Renal cortical epithelial cell (primary cell): Measurements from ENCODE around the gene RRAGC. TPM values are rescaled to one million over a fixed set of nuclear protein-coding genes. Genes with fewer than 3 reads are reported as not detected.
"Not testable (repeated sequence)": the region's sequence is repeated elsewhere in the genome, so short reads cannot be mapped to it uniquely, and the experiment has no call there.

Experiments used
- DNase-seq: peaks from one replicate; pipeline ENCODE4 v3.0.0-alpha.2; 2011; ENCODE audit warnings: low read depth
- total RNA-seq: library from RNA; depleted of rRNA; stranded (reverse); fragments of >200 nt; gene quantifications from 2 replicates; pipeline ENCODE4 v1.2.3, GENCODE V29; 2014

The RRAGC gene
- total RNA-seq, 1 donor from 2014 or later: 25.2 TPM

- peak; percentile 75 for DNase-seq
Observed at GRCh38 chr1:38858833-38859560, 575 bp downstream of the RRAGC start.

GRCh38 chr1:38852780-38853179, 6.8 kb downstream of the RRAGC start:
- no peak for DNase-seq

GRCh38 chr1:38848071-38848470, 11.5 kb downstream of the RRAGC start:
- DNase-seq: no peak

DNA sequence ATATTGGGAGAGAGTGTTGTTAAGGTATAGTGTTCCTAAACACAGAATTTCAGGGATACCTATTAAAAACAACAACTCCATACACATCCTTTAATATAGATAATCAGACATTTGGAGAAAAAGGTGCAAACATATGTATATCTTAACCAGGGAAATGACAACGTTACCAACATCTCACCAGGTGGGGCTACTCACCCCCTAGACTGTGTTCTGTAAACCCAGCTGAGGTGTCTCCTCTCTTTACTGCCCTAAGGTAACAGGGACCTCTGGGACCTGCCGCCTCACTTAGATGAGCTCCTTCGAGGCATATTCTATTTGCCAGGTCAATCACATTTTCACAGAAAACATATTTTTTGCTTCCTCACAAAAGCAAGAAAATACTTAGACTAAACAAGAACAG, 13.4 kb downstream of the RRAGC start:
- no peak for DNase-seq

DNA sequence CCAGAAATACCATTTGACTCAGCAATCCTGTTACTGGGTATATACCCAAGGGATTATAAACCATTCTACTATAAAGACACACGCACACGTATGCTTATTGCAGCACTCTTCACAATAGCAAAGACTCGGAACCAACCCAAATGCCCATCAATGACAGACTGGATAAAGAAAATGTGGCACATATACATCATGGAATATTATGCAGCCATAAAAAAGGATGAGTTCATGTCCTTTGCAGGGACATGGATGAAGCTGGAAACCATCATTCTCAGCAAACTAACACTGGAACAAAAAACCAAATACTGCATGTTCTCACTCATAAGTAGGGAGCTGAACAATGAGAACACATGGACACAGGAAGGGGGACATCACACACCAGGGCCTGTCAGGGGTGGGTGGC, 14.5 kb downstream of the RRAGC start:
- DNase-seq: not testable (repeated sequence)

- no peak for DNase-seq
Observed at GRCh38 chr1:38840281-38840680, 19.3 kb downstream of the RRAGC start.

GRCh38 chr1:38839363-38839762, 20.2 kb downstream of the RRAGC start:
- no peak for DNase-seq

GRCh38 chr1:38836316-38836715, 23.3 kb downstream of the RRAGC start:
- not testable (repeated sequence) for DNase-seq

- DNase-seq: peak; percentile 85
Observed at GRCh38 chr1:38834937-38835827, 24.4 kb downstream of the RRAGC start.

- peak; percentile 8 for DNase-seq
Observed at GRCh38 chr1:38834221-38834782, 25.3 kb downstream of the RRAGC start.

GRCh38 chr1:38833146-38833545, 26.4 kb downstream of the RRAGC start:
- no peak for DNase-seq

GRCh38 chr1:38832370-38832734, 27.2 kb downstream of the RRAGC start:
- no peak for DNase-seq

- DNase-seq: no peak
Observed at GRCh38 chr1:38831731-38832369, 27.7 kb downstream of the RRAGC start.

DNA sequence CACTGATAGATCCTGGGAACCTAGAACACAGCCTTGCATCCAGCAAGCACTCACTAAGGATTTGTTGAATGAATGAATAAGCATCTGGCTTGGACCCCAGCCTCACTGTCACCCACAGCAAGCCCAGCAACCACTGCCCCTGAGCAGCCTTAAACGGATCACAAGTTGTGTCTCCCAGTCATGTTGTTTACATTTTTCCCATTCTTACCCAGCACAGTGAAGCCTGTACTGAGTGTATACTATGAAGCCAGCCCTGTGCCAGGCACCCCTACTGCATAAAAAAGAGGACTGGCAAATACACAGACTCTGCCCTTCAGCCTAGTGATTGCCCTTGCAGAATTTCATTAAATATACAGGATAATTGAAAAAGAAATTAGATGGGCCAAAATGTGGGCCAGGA, 30.2 kb downstream of the RRAGC start:
- DNase-seq: no peak

- DNase-seq: peak; percentile 3
Observed at GRCh38 chr1:38827318-38827717, 32.3 kb downstream of the RRAGC start.

DNA sequence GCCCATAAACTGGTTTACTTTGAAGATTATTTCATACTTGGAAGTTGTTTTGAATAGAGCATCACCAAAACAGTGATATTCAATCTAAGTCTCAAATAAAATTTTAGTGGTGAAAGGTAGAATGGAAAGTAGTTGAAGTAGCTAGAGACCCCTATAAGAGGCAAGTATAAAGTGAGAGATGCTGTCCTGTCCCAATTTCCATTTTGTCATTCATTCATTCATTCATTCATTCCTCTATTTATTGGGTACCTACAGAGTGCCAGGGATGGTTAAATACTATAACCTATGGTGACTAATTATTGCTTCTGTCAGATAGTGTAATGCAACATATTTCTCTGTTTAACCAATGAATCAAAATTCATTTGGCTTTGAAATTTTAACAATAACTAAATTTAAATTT, 32.7 kb downstream of the RRAGC start:
- DNase-seq: no peak

GRCh38 chr1:38826262-38826661, 33.3 kb downstream of the RRAGC start:
- DNase-seq: peak; percentile 34

- no peak for DNase-seq
Observed at GRCh38 chr1:38820860-38821259, 38.7 kb downstream of the RRAGC start.

DNA sequence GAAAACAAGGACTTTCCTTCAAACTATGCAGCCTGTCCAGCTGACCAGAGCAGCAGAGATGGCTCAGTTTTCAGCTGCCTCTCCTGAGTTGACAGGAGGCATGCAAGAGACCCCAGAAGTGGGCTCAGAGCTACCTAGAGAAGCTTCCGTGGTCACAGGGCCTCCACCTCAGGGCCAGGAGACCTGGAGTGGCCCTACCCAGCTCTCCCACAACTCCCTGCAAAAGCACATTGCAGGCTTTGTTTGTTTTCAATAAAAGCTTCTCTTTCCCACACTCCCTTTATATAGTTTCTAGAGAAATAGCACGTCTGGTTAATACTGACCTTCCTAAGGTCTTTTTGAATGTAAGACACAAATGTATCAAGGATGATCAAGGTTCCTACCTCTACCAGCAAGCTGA, 40.1 kb downstream of the RRAGC start:
- DNase-seq: no peak

DNA sequence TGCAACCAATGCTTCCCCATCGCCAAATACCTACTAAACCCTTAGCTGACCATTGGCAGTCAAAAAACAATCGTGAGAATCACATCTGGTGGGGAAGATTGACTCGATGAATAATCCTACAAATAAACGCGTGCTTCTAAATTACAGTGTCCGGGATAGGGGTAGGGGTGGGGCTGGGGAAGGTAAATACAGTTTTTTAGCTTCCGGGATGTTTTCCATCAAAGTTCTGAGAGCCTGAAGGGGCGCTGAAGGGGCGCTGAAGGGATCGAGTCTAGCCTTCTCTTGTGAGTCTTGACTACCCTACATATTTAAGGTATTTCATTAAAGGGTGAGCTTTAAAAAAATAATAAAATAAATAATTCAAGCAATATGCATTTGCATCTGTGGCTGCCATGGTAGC, 40.5 kb downstream of the RRAGC start:
- no peak for DNase-seq

DNA sequence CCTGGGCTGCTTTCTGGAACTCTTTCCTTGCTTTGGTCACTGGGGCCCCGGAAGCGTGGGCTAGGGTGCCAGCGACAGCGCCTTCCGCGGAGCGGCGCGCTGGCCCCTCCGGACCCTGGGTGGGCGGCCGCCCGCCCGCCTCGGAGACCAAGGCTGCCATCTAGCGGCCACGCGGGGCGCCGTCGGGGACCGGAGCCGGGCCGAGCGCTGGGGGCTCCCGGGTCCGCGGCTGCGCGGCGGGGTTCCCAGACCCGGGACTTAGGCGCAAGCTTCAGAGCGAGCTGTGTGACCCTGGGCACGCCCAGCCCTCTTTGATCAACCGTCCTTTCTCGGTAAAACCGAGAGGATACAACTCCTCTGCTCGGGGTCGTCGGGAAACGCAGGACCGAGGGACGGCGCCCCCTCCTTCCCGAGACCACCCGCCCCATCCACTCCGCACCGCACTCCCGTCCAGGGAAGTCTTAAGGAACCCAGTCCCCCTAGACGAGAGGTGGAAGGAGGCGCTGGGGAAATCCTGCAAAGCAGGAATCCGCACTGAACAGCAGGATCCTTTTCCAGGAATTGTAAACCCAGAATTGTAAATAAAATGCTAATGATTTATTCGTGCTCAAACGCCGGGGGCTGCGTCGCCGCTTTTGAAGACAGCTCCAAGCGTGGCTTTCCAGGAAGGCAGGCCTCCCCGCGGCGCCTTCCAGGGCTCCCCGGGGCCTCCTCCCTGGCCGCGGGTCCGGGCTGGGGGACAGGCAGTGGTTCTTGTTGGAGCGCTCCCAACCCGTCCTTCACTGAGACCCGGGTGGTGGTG, 41.2 kb downstream of the RRAGC start:
- no peak for DNase-seq
